Sigmoid colon (tissue), 4 donors: Measurements from ENCODE around the gene ELMO1.

Experiments
- CTCF ChIP-seq, 4 experiments: fragments of 450-650 bp in 3 of 4; fragments of 200-600 bp in 1 of 4; IDR thresholded peaks; one replicate each; pipeline ENCODE4 v1.5.1; 2016 to 2019; ENCODE audit warnings: antibody characterized with exemption in 4 of 4, mild to moderate bottlenecking in 3 of 4, moderate library complexity in 2 of 4
- POLR2A ChIP-seq, 2 donors: fragments of 450-650 bp; IDR thresholded peaks; one replicate each; pipeline ENCODE4 v1.6.1; 2016; ENCODE audit warnings: antibody characterized with exemption in 2 of 2, mild to moderate bottlenecking in 2 of 2, moderate library complexity in 2 of 2
- POLR2AphosphoS5 ChIP-seq, 4 donors: sonication (generic); formaldehyde crosslinking; IDR thresholded peaks; one replicate each; pipeline ENCODE4 v1.6.1; 2017; ENCODE audit warnings: antibody characterized with exemption in 4 of 4

- TF ChIP-seq CTCF (IDR thresholded peaks at IDR 0.05) (no peak), POLR2A (IDR thresholded peaks at IDR 0.05) (no peak), POLR2AphosphoS5 (IDR thresholded peaks at IDR 0.05) (no peak)
Observed at GRCh38 chr7:36977878-36978277, 470.8 kb downstream of the ELMO1 start.
